DND-41 (cell line): ENCODE measurements around the gene RNGTT.

Experiments
- EZH2 ChIP-seq: IDR thresholded peaks from 3 replicates; pipeline ENCODE4 v1.6.1; 2012; ENCODE audit warnings: borderline replicate concordance, low read depth, mild to moderate bottlenecking, moderate library complexity, low read length, inconsistent platforms; ENCODE audit not compliant: severe bottlenecking
- TF ChIP-seq, protein P1 (sequence below): IDR thresholded peaks from 2 replicates; pipeline ENCODE4 v1.5.1; 2012; ENCODE audit warnings: borderline replicate concordance, low read length, moderate library complexity, mild to moderate bottlenecking; ENCODE audit not compliant: poor library complexity, severe bottlenecking; ENCODE audit errors: extremely low read depth

DNA sequence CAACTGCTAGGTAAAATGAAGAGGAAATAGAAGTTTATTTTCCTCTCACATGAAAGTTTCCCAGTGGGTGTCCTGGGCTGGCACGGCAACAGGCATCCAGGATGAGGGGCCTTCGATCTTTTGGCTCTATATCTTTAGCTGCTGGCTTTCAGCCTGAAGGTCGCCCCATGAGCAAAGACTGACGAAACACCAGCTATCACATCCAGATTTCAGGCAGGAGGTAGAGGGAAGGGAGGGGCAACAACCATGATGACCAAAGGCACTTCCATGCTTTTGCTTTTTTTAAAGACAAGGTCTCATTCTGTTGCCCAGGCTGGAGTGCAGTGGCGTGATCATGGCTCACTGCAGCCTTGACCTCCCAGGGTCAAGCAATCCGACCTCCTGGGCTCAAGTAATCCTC is 387.9 kb downstream of the RNGTT start:
- TF ChIP-seq, protein P1, sequence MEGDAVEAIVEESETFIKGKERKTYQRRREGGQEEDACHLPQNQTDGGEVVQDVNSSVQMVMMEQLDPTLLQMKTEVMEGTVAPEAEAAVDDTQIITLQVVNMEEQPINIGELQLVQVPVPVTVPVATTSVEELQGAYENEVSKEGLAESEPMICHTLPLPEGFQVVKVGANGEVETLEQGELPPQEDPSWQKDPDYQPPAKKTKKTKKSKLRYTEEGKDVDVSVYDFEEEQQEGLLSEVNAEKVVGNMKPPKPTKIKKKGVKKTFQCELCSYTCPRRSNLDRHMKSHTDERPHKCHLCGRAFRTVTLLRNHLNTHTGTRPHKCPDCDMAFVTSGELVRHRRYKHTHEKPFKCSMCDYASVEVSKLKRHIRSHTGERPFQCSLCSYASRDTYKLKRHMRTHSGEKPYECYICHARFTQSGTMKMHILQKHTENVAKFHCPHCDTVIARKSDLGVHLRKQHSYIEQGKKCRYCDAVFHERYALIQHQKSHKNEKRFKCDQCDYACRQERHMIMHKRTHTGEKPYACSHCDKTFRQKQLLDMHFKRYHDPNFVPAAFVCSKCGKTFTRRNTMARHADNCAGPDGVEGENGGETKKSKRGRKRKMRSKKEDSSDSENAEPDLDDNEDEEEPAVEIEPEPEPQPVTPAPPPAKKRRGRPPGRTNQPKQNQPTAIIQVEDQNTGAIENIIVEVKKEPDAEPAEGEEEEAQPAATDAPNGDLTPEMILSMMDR: no peak
- TF ChIP-seq EZH2: no peak
